Endothelial cell (in vitro differentiated cells): ENCODE results near the gene CAMTA1. TPM values are rescaled to one million over a fixed set of nuclear protein-coding genes. Genes with fewer than 3 reads are reported as not detected.

Experiments used
- DNase-seq: peaks from one replicate; pipeline ENCODE4 v3.0.0; 2021; ENCODE audit warnings: low spot score
- H3K27ac Mint-ChIP-seq: one replicate; pipeline ENCODE4 v1.8.0; 2021; ENCODE audit warnings: mixed read lengths, inconsistent platforms; ENCODE audit not compliant: unreplicated experiment
- H3K27me3 Mint-ChIP-seq: one replicate; pipeline ENCODE4 v1.8.0; 2021; ENCODE audit warnings: mild to moderate bottlenecking, moderate library complexity, mixed read lengths, inconsistent platforms; ENCODE audit not compliant: unreplicated experiment
- H3K36me3 Mint-ChIP-seq: one replicate; pipeline ENCODE4 v1.8.0; 2021; ENCODE audit warnings: mild to moderate bottlenecking, low read depth, mixed read lengths, inconsistent platforms; ENCODE audit not compliant: unreplicated experiment
- H3K4me1 Mint-ChIP-seq: one replicate; pipeline ENCODE4 v1.8.0; 2021; ENCODE audit warnings: mild to moderate bottlenecking, mixed read lengths, inconsistent platforms; ENCODE audit not compliant: unreplicated experiment
- H3K4me3 Mint-ChIP-seq: one replicate; pipeline ENCODE4 v1.8.0; 2021; ENCODE audit warnings: mild to moderate bottlenecking, mixed read lengths, inconsistent platforms; ENCODE audit not compliant: unreplicated experiment
- H3K9me3 Mint-ChIP-seq: one replicate; pipeline ENCODE4 v1.8.0; 2021; ENCODE audit warnings: mixed read lengths, inconsistent platforms; ENCODE audit not compliant: unreplicated experiment
- CTCF ChIP-seq: fragments of 200-600 bp; sonication (generic); IDR thresholded peaks from one replicate; pipeline ENCODE4 v1.5.0; 2021; ENCODE audit warnings: antibody characterized with exemption; ENCODE audit not compliant: unreplicated experiment
- total RNA-seq: library from RNA; stranded (reverse); fragmentation: NEBNext Ultra II Directional; extraction: Animal tissue kit (Norgen Biotek cat#: 25700); gene quantifications from one replicate; pipeline ENCODE4 v1.2.1, GENCODE V29; 2021; ENCODE audit not compliant: unreplicated experiment

CAMTA1 gene
- total RNA-seq, 1 donor from 2014 or later = 87.3 TPM

GRCh38 chr1:7043191-7043549 lies 257.9 kb downstream of the CAMTA1 start:
- Mint-ChIP-seq H3K4me1 (no peaks in the 10 kb centered on the region), H3K27ac (no peak overlapping the region), H3K9me3 (no peaks in the 10 kb centered on the region), H3K36me3 (no peaks in the 10 kb centered on the region), H3K4me3 (no peak overlapping the region), H3K27me3 (no peaks in the 10 kb centered on the region)
- no peak for TF ChIP-seq CTCF
- DNase-seq = no peak

GRCh38 chr1:7043719-7044535 lies 258.7 kb downstream of the CAMTA1 start:
- Mint-ChIP-seq H3K9me3 (no peaks in the 10 kb centered on the region), H3K27me3 (no peaks in the 10 kb centered on the region), H3K27ac (no peak overlapping the region), H3K36me3 (no peaks in the 10 kb centered on the region), H3K4me3 (no peak overlapping the region), H3K4me1 (no peaks in the 10 kb centered on the region)
- no peak for TF ChIP-seq CTCF
- no peak for DNase-seq

GRCh38 chr1:7045897-7046296 lies 260.6 kb downstream of the CAMTA1 start:
- Mint-ChIP-seq H3K9me3 (no peaks in the 10 kb centered on the region), H3K4me3 (no peak overlapping the region), H3K4me1 (no peaks in the 10 kb centered on the region), H3K36me3 (no peaks in the 10 kb centered on the region), H3K27me3 (no peaks in the 10 kb centered on the region), H3K27ac (no peak overlapping the region)
- no peak for TF ChIP-seq CTCF
- no peak for DNase-seq

- peak; percentile 64 for DNase-seq
- H3K27me3 Mint-ChIP-seq = no peaks in the 10 kb centered on the region
- H3K4me1 Mint-ChIP-seq = no peaks in the 10 kb centered on the region
- no peak overlapping the region for H3K27ac Mint-ChIP-seq
- TF ChIP-seq CTCF = no peak
- H3K4me3 Mint-ChIP-seq = no peak overlapping the region
- H3K9me3 Mint-ChIP-seq = no peaks in the 10 kb centered on the region
- H3K36me3 Mint-ChIP-seq = no peaks in the 10 kb centered on the region
Observed at GRCh38 chr1:7046314-7046713, 261.1 kb downstream of the CAMTA1 start.

- DNase-seq = no peak
Observed at GRCh38 chr1:7046891-7047290, 261.6 kb downstream of the CAMTA1 start.

More at GRCh38 chr1:7046891-7047290, 261.6 kb downstream of the CAMTA1 start:
- no peaks in the 10 kb centered on the region for H3K27me3 Mint-ChIP-seq
- no peaks in the 10 kb centered on the region for H3K4me1 Mint-ChIP-seq
- H3K4me3 Mint-ChIP-seq = no peak overlapping the region
- no peaks in the 10 kb centered on the region for H3K36me3 Mint-ChIP-seq
- no peak for TF ChIP-seq CTCF
- H3K9me3 Mint-ChIP-seq = no peaks in the 10 kb centered on the region
- H3K27ac Mint-ChIP-seq = no peak overlapping the region
